Karpas-422 (cell line): Measurements from ENCODE around the gene ZC3H4. TPM values are rescaled to one million over a fixed set of nuclear protein-coding genes. Genes with fewer than 3 reads are reported as not detected.

Experiments used
- DNase-seq: peaks from one replicate; pipeline ENCODE4 v3.0.0-alpha.2; 2015
- H2AFZ ChIP-seq: fragments of 200-600 bp; sonication (generic); 2 replicates; pipeline ENCODE4 v1.6.1; 2014; ENCODE audit warnings: antibody characterized with exemption, low read length, mixed read lengths
- H3K27ac ChIP-seq: fragments of 200-600 bp; sonication (generic); 2 replicates; pipeline ENCODE4 v1.5.1; 2014; ENCODE audit warnings: mild to moderate bottlenecking, low read length, moderate library complexity
- H3K27me3 ChIP-seq: fragments of 200-600 bp; sonication (generic); 2 replicates; pipeline ENCODE4 v1.6.1; 2014; ENCODE audit warnings: low read length, mixed read lengths
- H3K36me3 ChIP-seq: fragments of 200-600 bp; sonication (generic); 2 replicates; pipeline ENCODE4 v1.6.1; 2014; ENCODE audit warnings: low read length, mixed read lengths; ENCODE audit not compliant: insufficient read depth
- H3K4me1 ChIP-seq: fragments of 200-600 bp; sonication (generic); 2 replicates; pipeline ENCODE4 v1.6.1; 2014; ENCODE audit warnings: mild to moderate bottlenecking, low read length, mixed read lengths
- H3K4me2 ChIP-seq: fragments of 200-600 bp; sonication (generic); 2 replicates; pipeline ENCODE4 v1.6.1; 2014; ENCODE audit warnings: low read length, low read depth, mild to moderate bottlenecking; ENCODE audit not compliant: poor library complexity, severe bottlenecking
- H3K4me3 ChIP-seq: fragments of 200-600 bp; sonication (generic); 2 replicates; pipeline ENCODE4 v1.5.1; 2014; ENCODE audit warnings: mild to moderate bottlenecking, antibody characterized with exemption, low read length, mixed read lengths
- H3K79me2 ChIP-seq: fragments of 200-600 bp; sonication (generic); 2 replicates; pipeline ENCODE4 v1.6.1; 2014; ENCODE audit warnings: mild to moderate bottlenecking, low read length, mixed read lengths
- H3K9ac ChIP-seq: fragments of 200-600 bp; sonication (generic); 2 replicates; pipeline ENCODE4 v1.6.0; 2014; ENCODE audit warnings: low read length
- H3K9me2 ChIP-seq: fragments of 200-600 bp; sonication (generic), shearing (Covaris generic); replicated peaks from 2 replicates; pipeline ENCODE4 v1.6.0; 2014; ENCODE audit warnings: mild to moderate bottlenecking, low read length, moderate library complexity; ENCODE audit not compliant: insufficient read depth
- H3K9me3 ChIP-seq: fragments of 300-700, 200-600 bp; sonication (generic); 2 replicates; pipeline ENCODE4 v1.6.1; 2014; ENCODE audit warnings: low read length, mixed read lengths
- H4K20me1 ChIP-seq: fragments of 200-600 bp; sonication (generic); 2 replicates; pipeline ENCODE4 v1.6.1; 2014; ENCODE audit warnings: mild to moderate bottlenecking, antibody characterized with exemption, low read length, low read depth; ENCODE audit not compliant: insufficient read depth
- total RNA-seq: library from RNA; depleted of rRNA; stranded (reverse); fragments of >200 nt; shearing (Covaris generic); gene quantifications from 2 replicates; pipeline ENCODE4 v1.2.3, GENCODE V29; 2014; ENCODE audit warnings: low replicate concordance

The ZC3H4 gene
- total RNA-seq, 1 experiment from 2014 or later: 13.0 TPM

- peaks cover 44% of the 10 kb centered on the region for H3K79me2 ChIP-seq
- no peaks in the 10 kb centered on the region for H3K9me3 ChIP-seq
- no peak overlapping the region for H3K4me2 ChIP-seq
- no peak overlapping the region for H3K27ac ChIP-seq
- H3K4me1 ChIP-seq: peaks cover 16% of the 10 kb centered on the region
- H3K9ac ChIP-seq: no peak overlapping the region
- peaks cover 10% of the 10 kb centered on the region; the same call in 1 of the 2 replicates for H3K36me3 ChIP-seq
- H3K27me3 ChIP-seq: no peaks in the 10 kb centered on the region
- peak overlapping the region; percentile 92 for H2AFZ ChIP-seq
- no peak for DNase-seq
- H3K4me3 ChIP-seq: no peak overlapping the region
- peaks cover 10% of the 10 kb centered on the region; the same call in 1 of the 2 replicates for H4K20me1 ChIP-seq
- H3K9me2 ChIP-seq: no peaks in the 10 kb centered on the region
Measured at GRCh38 chr19:47130120-47130588, 16.6 kb upstream of the ZC3H4 start.

- no peak overlapping the region for H2AFZ ChIP-seq
Measured at GRCh38 chr19:47129579-47129978, 16.0 kb upstream of the ZC3H4 start.

GRCh38 chr19:47125669-47125938, 12.0 kb upstream of the ZC3H4 start:
- H3K79me2 ChIP-seq: no peaks in the 10 kb centered on the region
- H3K9me2 ChIP-seq: no peaks in the 10 kb centered on the region
- DNase-seq: no peak
- H2AFZ ChIP-seq: no peak overlapping the region
- no peak overlapping the region for H3K4me3 ChIP-seq
- no peaks in the 10 kb centered on the region for H3K9me3 ChIP-seq
- no peaks in the 10 kb centered on the region for H4K20me1 ChIP-seq
- no peak overlapping the region for H3K4me2 ChIP-seq
- no peak overlapping the region for H3K27ac ChIP-seq
- peaks cover 3% of the 10 kb centered on the region for H3K4me1 ChIP-seq
- no peak overlapping the region for H3K9ac ChIP-seq
- no peaks in the 10 kb centered on the region for H3K27me3 ChIP-seq
- H3K36me3 ChIP-seq: no peaks in the 10 kb centered on the region

More at GRCh38 chr19:47129579-47129978, 16.0 kb upstream of the ZC3H4 start:
- peaks cover 38% of the 10 kb centered on the region for H3K79me2 ChIP-seq
- H4K20me1 ChIP-seq: peaks cover 8% of the 10 kb centered on the region; the same call in 1 of the 2 replicates
- H3K27ac ChIP-seq: no peak overlapping the region
- H3K27me3 ChIP-seq: no peaks in the 10 kb centered on the region
- peaks cover 16% of the 10 kb centered on the region for H3K4me1 ChIP-seq
- no peak for DNase-seq
- H3K9ac ChIP-seq: no peak overlapping the region
- peaks cover 10% of the 10 kb centered on the region; the same call in 1 of the 2 replicates for H3K36me3 ChIP-seq
- H3K4me3 ChIP-seq: no peak overlapping the region
- H3K9me3 ChIP-seq: no peaks in the 10 kb centered on the region
- no peaks in the 10 kb centered on the region for H3K9me2 ChIP-seq
- H3K4me2 ChIP-seq: no peak overlapping the region

DNA sequence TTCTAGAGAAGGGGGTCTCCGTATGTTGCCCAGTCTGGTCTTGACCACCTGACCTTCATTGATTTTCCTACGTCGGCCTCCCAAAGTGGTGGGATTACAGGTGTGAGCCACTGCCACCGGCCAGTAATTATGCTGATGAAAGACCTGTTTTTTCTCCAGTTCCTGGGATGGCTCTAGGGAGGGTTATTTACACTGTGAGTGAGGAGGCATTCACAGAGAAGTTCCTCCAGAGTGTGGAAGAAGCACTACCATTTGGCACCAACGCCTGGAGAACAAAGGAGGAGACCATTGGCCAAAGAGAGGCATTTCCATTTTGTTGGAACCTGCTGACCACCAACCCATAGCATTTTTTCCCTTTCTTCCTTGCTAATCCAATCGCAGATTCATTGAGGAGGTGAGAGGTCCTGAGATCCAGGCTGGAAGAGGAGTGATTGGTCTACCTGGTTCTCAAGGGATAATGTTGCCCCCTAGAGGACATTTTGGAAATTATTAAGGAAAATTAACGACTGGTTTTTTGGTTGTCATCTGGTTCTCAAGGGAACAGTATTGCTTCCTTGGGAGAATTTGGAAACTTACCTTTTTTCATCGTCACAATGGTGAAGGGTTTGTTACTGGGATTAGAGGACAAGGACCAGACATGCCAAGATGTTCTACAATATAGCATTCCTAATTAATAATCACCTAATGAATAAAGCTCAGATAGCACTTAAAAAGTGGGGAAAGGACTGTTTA, 11.5 kb upstream of the ZC3H4 start:
- H3K79me2 ChIP-seq: no peaks in the 10 kb centered on the region
- peak; percentile 82 for DNase-seq
- no peaks in the 10 kb centered on the region for H3K27me3 ChIP-seq
- H3K4me3 ChIP-seq: no peak overlapping the region
- H3K4me1 ChIP-seq: no peaks in the 10 kb centered on the region
- H4K20me1 ChIP-seq: no peaks in the 10 kb centered on the region
- H3K9me3 ChIP-seq: no peaks in the 10 kb centered on the region
- no peak overlapping the region for H3K27ac ChIP-seq
- H2AFZ ChIP-seq: no peak overlapping the region
- H3K36me3 ChIP-seq: no peaks in the 10 kb centered on the region
- H3K9ac ChIP-seq: no peak overlapping the region
- no peak overlapping the region for H3K4me2 ChIP-seq
- H3K9me2 ChIP-seq: no peaks in the 10 kb centered on the region

GRCh38 chr19:47123406-47123805, 9.8 kb upstream of the ZC3H4 start:
- Histone ChIP-seq H3K9me3 (no peaks in the 10 kb centered on the region), H3K27ac (no peak overlapping the region), H3K4me2 (no peak overlapping the region), H3K4me3 (no peak overlapping the region), H4K20me1 (no peaks in the 10 kb centered on the region), H3K27me3 (no peaks in the 10 kb centered on the region), H3K36me3 (no peaks in the 10 kb centered on the region), H3K79me2 (no peaks in the 10 kb centered on the region), H3K9me2 (no peaks in the 10 kb centered on the region), H3K9ac (no peak overlapping the region), H3K4me1 (no peaks in the 10 kb centered on the region), H2AFZ (no peak overlapping the region)
- DNase-seq: no peak

GRCh38 chr19:47122359-47123335, 9.1 kb upstream of the ZC3H4 start:
- Histone ChIP-seq H3K4me3 (no peak overlapping the region), H3K9me2 (no peaks in the 10 kb centered on the region), H3K27ac (no peak overlapping the region), H3K4me1 (no peaks in the 10 kb centered on the region), H3K27me3 (no peaks in the 10 kb centered on the region), H3K9ac (no peak overlapping the region), H4K20me1 (no peaks in the 10 kb centered on the region), H2AFZ (no peak overlapping the region), H3K79me2 (no peaks in the 10 kb centered on the region), H3K36me3 (no peaks in the 10 kb centered on the region), H3K9me3 (no peaks in the 10 kb centered on the region), H3K4me2 (no peak overlapping the region)
- DNase-seq: no peak

GRCh38 chr19:47120470-47121067, 7.0 kb upstream of the ZC3H4 start:
- Histone ChIP-seq H3K79me2 (no peaks in the 10 kb centered on the region), H3K4me3 (no peak overlapping the region), H3K27me3 (no peaks in the 10 kb centered on the region), H3K4me1 (no peaks in the 10 kb centered on the region), H3K36me3 (no peaks in the 10 kb centered on the region), H2AFZ (no peak overlapping the region), H4K20me1 (no peaks in the 10 kb centered on the region), H3K27ac (no peak overlapping the region), H3K4me2 (no peak overlapping the region), H3K9me3 (no peaks in the 10 kb centered on the region), H3K9ac (no peak overlapping the region), H3K9me2 (no peaks in the 10 kb centered on the region)
- no peak for DNase-seq
